WI38 (cell line): ENCODE measurements around the gene GARNL3.

ENCODE experiments used
- H3K4me3 ChIP-seq: 2 replicates; pipeline ENCODE4 v1.5.1; 2011; ENCODE audit warnings: low read depth, mild to moderate bottlenecking, control low read depth, low read length
- TF ChIP-seq, protein P1 (sequence below): IDR thresholded peaks from 2 replicates; pipeline ENCODE4 v1.5.1; 2012; ENCODE audit warnings: low read depth, mild to moderate bottlenecking, control low read depth, low read length

Gene GARNL3

GRCh38 chr9:127419348-127419747 lies 154.8 kb downstream of the GARNL3 start:
- no peak overlapping the region for H3K4me3 ChIP-seq
- TF ChIP-seq, protein P1, sequence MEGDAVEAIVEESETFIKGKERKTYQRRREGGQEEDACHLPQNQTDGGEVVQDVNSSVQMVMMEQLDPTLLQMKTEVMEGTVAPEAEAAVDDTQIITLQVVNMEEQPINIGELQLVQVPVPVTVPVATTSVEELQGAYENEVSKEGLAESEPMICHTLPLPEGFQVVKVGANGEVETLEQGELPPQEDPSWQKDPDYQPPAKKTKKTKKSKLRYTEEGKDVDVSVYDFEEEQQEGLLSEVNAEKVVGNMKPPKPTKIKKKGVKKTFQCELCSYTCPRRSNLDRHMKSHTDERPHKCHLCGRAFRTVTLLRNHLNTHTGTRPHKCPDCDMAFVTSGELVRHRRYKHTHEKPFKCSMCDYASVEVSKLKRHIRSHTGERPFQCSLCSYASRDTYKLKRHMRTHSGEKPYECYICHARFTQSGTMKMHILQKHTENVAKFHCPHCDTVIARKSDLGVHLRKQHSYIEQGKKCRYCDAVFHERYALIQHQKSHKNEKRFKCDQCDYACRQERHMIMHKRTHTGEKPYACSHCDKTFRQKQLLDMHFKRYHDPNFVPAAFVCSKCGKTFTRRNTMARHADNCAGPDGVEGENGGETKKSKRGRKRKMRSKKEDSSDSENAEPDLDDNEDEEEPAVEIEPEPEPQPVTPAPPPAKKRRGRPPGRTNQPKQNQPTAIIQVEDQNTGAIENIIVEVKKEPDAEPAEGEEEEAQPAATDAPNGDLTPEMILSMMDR, result no peak

GRCh38 chr9:127421057-127421456 lies 156.5 kb downstream of the GARNL3 start:
- TF ChIP-seq, protein P1, result no peak
- no peak overlapping the region for H3K4me3 ChIP-seq

GRCh38 chr9:127422133-127422782 lies 157.7 kb downstream of the GARNL3 start:
- TF ChIP-seq, protein P1, result no peak
- H3K4me3 ChIP-seq, result no peak overlapping the region

GRCh38 chr9:127422787-127423186 lies 158.2 kb downstream of the GARNL3 start:
- peak overlapping the region; percentile 80 for H3K4me3 ChIP-seq
- TF ChIP-seq, protein P1, result no peak

DNA sequence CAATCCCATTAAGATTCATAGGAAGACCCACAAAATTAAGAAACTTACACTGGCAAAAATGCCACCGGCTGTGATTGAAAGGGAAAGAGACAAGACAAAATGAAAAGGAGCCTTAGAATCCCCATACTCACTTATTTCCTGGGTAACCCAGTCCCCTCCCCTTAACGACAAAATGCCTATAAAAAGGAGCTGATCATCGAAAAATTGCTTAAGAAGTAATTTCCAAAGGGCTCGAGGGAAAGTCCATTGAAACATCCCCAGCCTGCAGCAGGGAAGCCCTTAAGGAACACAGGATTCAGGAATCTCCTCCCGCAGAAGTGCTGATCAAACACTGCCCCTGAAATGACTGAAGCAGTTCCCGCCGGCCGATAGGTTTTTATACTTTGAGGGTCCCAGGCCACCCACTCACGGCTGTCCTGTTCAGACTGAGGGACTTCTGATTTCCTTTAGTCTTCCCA lies 158.9 kb downstream of the GARNL3 start:
- TF ChIP-seq, protein P1, result no peak
- H3K4me3 ChIP-seq, result peak overlapping the region; percentile 80

DNA sequence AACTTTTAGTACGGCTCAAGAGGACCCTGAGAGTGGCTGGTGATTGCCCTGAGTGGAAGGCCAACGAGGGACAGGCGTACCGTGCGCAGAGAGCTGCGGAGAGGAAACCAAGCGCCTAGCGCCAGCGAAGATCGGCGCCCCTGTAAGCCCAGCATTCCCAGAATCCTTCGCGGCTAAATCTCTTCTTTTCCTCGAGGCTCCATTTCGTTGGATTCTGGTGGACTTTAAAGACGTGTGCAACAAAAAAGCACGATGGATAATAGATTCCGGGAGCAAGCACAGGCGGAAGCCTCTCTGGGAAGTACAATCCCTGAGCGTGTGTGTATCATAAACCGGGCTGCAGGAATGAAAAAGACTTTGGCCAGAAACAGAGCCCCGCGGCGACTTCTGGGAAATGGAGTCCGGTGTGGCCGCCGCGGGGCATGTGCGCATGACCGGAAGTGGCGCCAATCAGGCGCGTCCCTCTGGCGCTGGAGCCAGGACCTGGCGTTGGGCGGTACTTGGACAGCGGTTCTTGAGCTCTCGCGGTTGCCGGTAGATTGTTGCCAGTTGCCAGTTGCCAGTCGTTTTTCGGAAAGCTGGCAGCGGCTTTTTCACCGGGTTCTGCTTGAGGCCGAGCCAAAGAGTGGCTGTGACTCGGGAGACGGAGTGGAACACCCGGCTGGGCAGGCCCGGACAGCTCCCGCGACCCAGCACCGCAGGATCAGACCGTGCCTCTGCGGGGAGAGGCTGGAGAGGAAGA lies 159.5 kb downstream of the GARNL3 start, which contains the start of gene ZNF79:
Gene ZNF79, plus strand, starts transcription at position 449 of the 742 bp plus-strand sequence. CDS start 406 bp downstream, outside the sequence.
- TF ChIP-seq, protein P1, result no peak
- H3K4me3 ChIP-seq, result peak within 1 kb of the TSS; percentile 80

DNA sequence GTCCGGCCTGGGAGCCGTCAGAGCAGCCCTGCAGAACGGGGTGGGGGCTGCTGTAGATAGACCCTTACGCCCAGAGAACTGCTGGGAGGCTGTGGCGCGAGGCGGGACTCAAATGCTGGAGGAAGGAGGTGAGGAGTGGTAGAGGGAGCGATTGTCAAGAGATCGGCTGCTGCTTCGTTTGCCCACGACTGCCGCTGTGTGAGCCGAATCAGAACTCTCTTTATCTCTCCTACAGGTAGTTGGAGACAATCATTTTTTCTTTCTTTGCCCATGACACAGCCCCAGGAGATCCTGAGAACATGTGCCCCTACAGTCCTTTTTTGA lies 160.1 kb downstream of the GARNL3 start:
- H3K4me3 ChIP-seq, result peak overlapping the region; percentile 80
- TF ChIP-seq, protein P1, result no peak
